Muscle layer of colon (tissue), 2 donors: ENCODE measurements around the gene KRTAP5-1.

Experiments
- H3K27ac ChIP-seq: one replicate; pipeline ENCODE4 v1.7.0; 2013; ENCODE audit warnings: low read depth, mild to moderate bottlenecking, low read length, moderate library complexity
- H3K27me3 ChIP-seq, 2 donors: one replicate each; pipeline ENCODE4 v1.7.0; 2013; ENCODE audit warnings: low read length in 2 of 2, mild to moderate bottlenecking in 2 of 2; ENCODE audit not compliant: insufficient read depth in 2 of 2, control insufficient read depth in 1 of 2
- H3K36me3 ChIP-seq: one replicate; pipeline ENCODE4 v1.7.0; 2013; ENCODE audit warnings: mild to moderate bottlenecking, low read length; ENCODE audit not compliant: insufficient read depth
- H3K4me1 ChIP-seq: one replicate; pipeline ENCODE4 v1.7.0; 2013; ENCODE audit warnings: mild to moderate bottlenecking, low read length; ENCODE audit not compliant: insufficient read depth
- H3K4me3 ChIP-seq, 2 donors: one replicate each; pipeline ENCODE4 v1.7.0; 2013; ENCODE audit warnings: low read length in 2 of 2, low read depth in 1 of 2, mild to moderate bottlenecking in 1 of 2, moderate library complexity in 1 of 2
- H3K9ac ChIP-seq: one replicate; pipeline ENCODE4 v1.7.0; 2013; ENCODE audit warnings: low read length
- H3K9me3 ChIP-seq: one replicate; pipeline ENCODE4 v1.7.0; 2013; ENCODE audit warnings: mild to moderate bottlenecking, low read length
- donor health status: abdominal sarcoma.
- donor health status: Adenocarcinoma of cecum.

The KRTAP5-1 gene

GRCh38 chr11:1534682-1535081, 50.4 kb downstream of the KRTAP5-1 start:
- Histone ChIP-seq H3K9ac (no peak overlapping the region), H3K4me1 (peaks cover 41% of the 10 kb centered on the region), H3K36me3 (peaks cover 14% of the 10 kb centered on the region), H3K27me3 (no peaks in the 10 kb centered on the region), H3K4me3 (no peak overlapping the region), H3K27ac (no peak overlapping the region), H3K9me3 (no peaks in the 10 kb centered on the region)
